ENCODE results near the gene SRCIN1. TPM values are rescaled to one million over a fixed set of nuclear protein-coding genes. Genes with fewer than 3 reads are reported as not detected.

SRCIN1 gene
- total RNA-seq, 1 experiment from 2014 or later, result 0.80 TPM

DNA sequence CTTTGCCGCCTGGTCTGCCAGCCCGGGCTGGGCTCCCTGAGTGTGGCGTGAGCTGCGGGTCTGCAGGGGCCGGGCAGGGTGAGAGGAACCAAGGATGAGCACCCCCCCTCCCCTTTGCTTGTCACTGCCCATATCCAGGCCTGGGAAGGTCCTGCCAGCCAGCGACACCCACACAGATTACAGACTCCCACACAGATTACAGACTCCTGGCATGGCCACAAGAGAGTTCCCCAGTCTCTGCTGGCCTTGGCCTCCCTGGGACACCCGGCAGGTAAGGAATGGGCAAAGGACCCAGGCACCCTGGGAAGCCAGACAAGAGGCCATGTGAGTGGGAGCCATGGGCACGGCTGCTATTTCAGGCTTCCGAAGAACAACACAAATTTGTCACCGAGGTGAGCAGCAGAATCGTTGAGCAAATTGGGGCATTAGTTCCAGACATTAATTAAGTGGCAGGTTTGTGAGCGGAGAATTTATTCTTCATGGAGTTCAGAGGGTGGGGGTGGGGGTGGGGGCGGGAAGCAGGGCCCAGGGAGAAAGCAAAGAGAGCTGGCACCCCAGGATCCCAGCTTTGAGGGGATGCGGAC is 41.4 kb downstream of the SRCIN1 start:
- DNase-seq (ENCODE audit: low read depth), result no peak

DNA sequence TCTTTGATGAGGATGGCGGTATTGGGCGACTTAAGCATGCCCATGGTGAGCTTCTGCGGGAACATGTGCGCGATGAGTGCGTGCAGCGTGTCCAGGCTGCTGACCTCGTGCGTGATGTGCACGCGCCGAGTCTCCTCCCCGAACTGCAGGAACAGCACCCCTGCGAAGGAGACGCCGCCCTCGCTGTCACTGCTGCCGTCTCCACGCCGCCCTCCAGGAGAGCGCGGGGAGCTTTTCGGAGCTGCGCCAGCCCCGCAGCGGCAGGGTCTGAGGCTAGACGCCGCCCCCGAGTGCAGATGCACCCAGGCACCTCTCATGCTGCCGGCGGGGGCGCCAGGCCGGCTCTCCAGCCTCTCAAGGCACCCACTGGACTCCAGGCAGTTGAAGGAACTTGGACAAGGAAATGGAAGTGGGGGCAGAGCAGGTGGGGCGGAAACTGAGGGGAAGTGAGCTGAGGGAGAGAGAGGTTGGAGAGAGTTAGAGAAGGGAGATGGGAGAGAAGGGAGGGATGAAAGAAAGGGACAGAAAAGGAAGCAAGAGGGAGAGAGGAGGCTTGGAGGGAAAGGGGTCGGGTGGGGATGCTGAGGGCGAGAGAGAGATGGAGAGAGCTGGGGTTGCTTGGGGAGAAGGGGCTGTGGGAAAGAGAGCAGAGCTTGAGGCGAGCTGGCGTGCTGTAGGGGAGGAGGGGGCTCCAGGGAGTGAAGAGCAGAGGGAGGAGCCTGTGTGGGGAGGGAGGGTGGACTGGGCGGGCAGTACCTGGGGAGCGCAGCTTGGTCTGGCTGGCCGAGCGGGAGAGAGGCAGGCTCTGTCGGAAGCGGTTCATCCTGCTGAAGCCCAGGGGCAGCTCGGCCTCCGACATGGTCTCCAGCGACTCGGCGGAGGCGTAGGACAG is 42.1 kb downstream of the SRCIN1 start:
- DNase-seq (ENCODE audit: low read depth), result no peak

DNA sequence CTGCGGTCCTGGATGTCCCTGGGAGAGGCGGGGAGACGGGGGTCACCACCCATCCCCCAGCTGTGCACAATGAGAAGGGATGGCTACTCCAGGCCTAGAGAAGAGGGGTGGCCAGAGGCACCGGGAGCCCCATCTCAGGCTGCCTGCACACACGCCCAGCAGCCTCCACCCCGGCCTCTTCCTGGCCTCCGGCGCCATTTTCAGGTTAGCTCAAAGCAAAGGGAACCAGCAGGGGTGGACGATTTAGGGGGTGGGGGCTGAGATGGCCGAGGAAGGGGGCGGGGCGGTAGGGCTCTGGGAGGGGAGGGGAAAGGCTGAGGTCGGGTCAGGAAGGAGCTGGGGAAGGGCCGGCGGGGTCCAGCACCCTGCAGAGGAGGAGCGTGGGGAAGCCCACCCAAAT is 42.8 kb downstream of the SRCIN1 start:
- no peak for DNase-seq (ENCODE audit: low read depth)

DNA sequence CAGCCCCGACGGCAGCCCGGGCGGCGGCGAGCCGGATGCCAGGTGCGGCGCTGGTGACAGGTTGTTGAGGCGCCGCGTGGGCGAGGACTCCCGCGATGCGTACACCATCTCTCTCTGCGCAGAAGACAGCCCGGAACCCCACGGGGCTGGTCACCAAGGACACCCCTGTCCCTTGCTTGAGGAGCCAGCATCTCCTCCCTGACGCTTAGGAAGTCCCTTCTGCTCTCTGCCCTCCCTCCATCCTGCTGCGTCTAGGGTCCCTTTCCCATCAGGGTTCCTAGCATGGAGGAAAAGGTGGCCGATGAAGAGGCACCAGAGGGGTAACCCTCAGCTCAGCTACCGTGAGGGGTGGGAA is 43.6 kb downstream of the SRCIN1 start:
- no peak for DNase-seq (ENCODE audit: low read depth)

DNA sequence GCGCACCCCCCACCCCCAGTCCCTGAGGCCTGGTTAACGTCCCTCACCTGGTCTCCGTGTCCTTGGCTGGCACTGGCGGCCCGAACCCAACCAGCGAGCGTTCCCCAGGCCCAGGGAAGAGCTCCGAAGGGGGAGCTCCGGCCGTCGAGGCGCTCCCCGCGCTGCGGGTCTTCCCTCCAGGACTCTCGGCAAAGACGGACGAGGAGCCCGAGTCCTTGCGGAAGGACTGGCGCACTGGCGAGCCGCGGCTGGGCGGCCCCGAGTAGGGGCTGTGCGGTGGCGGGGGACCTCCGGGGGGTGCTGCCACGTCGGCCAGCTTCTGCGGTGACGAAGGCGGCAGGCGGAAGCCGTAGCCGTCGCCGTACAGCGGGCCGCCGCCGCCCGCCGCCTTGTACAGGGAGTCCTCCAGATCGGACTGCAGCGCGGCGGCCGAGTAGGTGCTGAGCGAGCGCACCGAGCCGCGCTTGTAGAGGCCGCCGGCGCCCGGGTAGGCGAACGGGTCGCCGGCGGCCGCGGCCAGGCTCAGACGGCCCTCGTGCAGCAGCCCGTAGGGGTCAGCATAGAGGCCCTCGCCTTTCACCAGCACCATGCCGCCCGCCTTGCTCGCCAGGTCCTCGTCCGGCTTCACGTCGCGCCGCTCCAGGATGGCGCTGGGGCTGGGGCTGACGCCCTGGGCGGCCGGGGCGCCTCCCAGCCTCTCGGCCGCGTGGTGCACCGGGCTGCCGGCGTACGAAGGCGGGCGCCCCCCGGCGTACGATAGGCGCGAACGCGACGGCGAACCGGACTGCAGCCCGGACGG is 44.1 kb downstream of the SRCIN1 start:
- DNase-seq (ENCODE audit: low read depth), result no peak

DNA sequence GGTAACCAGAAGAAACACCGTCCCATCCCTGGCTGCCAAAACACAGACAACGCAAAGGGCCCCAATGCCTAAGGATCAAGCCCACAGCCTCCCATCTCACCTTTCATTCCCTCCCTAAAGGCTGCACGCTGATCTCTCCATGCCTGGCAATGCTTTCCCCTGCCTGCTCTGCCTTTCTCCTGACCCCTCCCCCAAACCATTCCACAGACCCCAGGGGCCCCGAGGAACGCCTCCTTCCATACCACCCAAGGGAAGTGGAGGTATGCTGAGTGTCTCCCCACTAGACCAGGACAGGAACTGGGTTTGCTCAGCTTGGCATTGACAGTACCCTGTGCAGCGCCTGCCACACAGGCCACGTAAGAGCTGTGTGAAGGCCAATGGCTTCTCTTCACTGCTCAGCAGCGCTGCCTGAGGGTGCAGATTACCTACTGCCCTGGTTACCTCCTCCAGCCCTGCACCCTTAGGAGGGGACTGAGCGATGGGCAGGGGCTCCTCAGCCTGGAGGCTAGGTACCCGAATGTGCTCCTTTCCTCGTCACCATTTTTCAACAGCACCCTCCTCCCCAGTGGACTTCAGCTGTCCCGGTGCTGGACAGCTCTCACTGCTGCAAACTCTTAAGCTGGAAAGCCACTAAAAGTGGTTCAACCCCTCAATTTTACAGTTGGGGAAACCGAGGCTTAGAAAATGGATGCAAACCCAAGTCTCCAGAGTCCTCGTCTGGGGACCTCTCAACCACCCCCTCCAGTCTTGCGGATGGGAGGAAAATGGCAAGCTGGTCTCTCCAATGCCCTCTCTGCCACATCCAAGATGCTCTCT is 45.0 kb downstream of the SRCIN1 start:
- no peak for DNase-seq (ENCODE audit: low read depth)

DNA sequence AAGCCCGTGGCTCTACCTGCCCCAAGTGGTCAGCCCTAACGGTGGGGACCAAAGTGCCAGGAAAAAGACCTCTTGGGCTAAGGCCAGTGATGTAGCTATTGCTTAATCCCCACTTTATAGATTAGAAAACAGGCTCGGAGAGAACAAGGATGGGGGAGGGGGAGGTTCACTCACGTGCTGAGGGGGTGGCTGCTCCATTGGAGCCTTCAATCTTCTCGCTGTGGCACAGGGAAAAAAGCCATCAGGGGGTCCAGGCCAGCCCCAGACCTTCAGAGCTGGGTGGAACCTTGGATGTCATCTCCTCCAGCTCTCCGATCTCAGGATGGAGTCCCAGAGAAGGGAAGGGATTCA is 45.9 kb downstream of the SRCIN1 start:
- no peak for DNase-seq (ENCODE audit: low read depth)

DNA sequence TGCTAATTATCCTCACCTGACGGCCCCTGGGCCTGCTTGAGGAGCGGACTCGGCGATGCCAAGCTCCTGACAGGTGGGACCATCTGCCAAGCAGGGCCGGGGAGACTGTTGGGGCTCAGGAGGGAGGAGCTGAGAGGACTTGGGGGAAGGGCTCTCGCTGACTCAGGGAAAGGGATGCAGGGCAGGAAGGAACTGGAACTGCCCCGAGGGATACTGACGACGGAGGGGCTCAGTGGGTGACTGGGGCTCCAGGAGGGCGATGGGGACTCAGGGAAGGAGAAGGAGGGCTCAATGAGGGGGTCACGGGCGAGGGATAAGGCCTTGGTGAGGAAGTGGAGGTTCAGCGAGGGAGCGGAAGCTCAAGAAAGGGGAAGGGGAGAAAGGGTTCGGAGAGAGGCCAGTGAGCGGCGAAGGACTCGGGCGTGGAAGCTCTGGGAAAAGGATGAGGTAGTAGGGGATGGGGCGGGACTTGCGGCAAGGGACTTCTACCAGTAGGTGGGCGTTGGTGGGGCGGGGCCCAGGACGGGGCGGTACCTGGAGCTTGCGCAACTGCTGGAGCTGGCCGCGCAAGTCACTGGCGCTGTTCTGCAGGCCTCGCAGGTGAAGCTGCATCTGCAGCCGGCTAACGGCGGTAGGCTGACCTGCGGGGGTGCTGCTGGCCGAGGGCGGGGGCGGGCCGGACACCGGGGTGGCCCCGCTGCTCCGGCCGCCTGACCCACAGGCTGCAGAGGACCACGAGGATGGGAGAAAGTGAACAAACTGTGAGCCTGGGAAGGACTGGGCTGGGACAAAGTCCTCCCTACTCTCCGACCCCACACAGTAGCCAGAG is 46.5 kb downstream of the SRCIN1 start:
- DNase-seq (ENCODE audit: low read depth), result peak; percentile 94

DNA sequence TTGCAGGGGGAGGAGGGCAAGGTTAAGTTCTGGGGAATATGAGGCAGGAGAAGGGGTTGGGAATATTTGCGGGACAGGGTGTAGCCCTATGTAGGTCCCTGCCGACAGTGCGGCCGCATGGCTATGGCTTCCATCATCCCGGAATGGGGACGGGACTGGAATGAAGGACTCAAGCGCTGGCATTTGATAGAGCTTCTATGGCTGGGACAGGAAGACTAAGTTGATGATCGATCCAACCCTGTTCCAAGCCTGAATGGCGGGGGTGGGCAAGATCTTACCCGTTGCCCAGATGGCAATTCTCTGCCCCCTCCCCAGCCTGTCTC is 47.1 kb downstream of the SRCIN1 start:
- DNase-seq (ENCODE audit: low read depth), result peak; percentile 37

DNA sequence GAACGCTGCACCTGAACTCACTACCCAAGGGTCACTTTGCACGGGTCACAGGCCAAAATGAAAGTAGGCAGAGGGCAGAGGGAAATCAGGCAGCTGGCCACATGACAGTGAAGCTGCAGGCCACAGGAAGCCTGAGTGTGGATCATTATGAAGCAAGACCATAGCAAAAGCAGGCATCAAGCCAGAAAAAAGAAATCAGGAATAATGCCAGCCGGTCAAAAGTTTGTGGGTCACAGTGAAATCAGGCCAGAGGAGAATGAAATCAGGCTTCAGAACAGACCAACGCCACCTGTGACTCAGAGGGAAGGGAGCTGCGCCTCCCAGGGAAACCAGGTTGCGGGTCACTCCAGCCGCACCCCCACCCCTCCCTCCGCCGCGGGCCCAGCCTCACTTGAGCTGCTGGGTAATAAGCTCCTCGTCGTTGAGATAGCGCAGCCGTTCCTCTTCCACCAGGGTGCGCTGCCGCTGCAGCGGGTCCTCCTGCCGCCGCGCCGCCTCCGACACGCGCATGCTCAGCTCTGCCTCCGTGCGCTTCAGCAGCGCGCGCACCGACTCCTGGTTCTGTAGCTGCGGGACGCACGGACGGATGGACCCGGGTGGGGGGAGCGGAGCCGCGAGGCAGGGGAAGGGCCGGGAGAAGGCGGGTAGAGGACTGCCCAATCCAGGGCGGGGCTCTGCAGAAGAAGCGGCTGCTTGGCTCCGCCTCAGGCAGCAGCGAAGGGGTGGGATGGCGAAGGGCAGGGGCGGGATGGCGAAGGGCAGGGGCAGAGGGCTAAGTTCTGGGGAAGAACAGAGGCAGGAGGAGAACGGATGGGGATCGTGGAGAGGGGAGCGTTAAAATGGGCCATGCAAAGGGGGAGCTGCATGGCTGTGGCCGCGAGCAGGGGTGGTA is 47.7 kb downstream of the SRCIN1 start:
- peak; percentile 97 for DNase-seq (ENCODE audit: low read depth)

DNA sequence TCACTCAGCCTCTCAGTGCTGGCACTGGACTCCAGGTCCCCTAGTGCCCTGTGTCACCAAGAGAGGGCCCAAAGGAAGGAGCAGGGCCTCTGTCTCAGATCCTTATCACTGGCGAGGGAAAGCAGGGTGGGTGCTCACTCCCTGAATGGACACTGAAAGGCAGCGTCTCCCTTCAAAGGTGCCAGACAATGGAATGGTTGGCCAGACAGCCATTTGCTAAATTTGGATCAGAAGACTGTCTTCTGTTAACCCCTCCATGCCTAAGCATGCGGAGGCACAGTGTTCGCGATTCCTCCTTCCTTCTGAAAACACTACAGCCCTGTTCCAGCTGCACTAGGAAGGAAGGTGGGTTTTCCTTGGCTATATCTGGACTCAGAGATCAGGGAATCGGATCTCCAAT is 48.4 kb downstream of the SRCIN1 start:
- DNase-seq (ENCODE audit: low read depth), result no peak

DNA sequence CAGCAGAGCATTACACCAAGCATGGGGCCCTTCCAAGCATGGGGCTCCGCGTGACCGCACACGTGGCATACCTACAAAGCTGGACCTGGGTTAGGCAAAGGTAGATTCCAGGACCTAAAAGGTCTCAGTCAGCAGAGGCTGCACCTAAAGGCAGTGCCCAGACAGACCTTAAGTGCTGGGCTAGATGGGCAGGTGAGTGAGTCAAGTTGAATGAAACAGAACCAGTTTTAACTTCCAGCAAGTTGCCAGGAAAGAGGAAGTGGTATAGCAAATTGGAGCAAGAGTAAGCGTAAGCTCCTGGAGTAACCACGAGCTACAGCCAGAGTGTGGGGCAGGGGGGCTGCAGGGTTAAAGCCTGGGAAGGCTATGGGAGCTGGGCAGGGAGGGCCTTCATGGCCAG is 49.5 kb downstream of the SRCIN1 start:
- no peak for DNase-seq (ENCODE audit: low read depth)

DNA sequence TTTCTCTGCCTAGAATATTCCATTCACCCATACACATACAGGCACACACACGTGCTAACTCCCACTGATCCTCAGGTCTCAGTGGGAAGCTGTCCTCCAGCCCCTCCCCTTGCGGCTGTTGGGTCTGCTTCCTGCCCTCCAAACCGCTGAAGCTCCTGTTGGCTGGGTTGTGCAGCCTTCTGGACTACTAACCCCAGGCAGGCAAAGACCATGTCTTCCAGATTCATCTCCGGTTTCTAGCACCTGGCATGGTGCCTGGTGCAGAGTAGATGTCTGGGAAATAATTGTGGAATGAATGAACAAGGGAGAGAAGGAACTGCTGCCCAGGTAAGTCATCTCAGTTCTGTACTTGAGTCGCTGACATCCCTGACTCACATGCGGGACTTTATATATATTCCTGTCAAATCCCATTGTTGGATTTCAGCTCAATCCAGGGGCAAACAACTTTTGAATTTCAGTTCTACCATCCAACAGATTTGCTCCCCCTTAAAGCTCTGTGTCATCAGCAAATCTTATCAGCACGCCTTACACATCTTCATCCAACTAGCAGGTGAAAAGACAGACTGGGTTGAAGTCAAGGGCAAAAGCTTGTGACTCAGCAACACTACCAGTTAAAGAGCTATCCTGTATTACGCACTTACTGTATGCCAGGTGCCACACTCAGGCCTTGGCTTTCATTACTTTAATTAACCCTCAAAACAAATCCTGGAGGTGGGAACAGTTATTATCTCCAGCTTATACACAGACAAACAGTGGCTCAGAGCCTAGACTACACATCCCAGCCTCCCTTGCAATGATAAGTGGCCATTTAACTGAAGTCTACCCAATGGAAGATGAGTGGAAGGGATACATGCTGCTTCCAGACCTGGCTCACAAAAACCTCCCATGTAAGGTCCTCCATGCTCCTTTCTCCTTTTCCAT is 51.1 kb downstream of the SRCIN1 start:
- DNase-seq (ENCODE audit: low read depth), result peak; percentile 38

DNA sequence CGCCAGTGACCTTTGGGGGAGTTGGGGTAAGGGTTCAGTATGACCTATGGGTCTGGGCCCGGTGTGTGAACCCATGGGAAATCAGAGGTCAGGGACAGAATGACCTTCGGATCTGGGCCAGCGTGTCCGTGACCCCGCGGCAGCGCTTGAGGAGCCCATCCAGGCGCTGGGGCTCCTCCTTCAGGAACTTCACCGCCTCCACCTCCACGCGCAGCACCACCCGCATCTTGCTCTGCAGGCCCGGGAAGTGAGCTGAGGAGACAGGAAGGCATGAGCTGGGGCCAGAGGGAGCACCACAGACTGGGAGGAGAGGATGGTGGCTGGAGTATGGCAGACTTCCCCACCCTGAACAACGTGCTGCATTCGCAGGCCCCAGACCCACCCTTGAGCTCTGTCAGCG is 53.4 kb downstream of the SRCIN1 start:
- no peak for DNase-seq (ENCODE audit: low read depth)

DNA sequence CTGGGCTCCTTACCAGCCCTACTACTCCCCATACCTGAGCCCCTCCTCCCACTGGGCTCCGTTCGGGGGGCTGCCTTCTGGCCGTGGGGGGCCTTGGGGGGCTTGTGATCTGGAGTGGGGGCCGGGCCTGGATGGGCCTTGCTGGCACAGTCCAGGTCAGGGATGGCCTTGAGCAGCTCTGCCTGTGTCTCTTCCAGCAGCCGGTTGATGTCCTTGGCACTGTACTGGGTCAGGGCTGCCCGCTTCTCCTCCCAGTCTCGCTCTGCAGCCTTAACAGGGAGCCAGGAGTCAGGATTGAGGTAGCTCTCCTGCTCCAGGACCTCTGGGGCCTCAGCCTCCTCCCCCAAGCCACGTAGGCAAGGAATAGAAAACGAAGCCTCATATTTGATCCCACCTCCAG is 54.6 kb downstream of the SRCIN1 start:
- no peak for DNase-seq (ENCODE audit: low read depth)

DNA sequence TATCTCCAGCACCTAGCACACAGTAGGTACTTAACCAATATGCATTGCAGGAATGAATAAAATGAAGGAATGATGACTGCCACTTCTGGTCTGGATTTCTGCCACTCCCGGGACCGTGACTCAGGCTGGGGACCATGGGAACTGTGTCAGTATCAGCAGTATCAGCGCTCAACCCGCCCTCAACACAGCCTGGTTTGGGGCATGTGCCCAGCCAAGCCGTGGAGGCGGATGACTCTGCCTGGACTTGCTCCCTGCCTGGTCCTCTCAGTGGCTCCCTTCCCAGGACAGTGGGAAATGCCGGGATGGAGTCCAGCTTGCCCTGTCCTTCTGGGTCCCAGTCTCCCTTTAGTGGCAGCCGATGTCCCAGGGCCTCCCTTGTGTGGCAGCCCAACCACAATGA is 55.1 kb downstream of the SRCIN1 start:
- DNase-seq (ENCODE audit: low read depth), result peak; percentile 82

DNA sequence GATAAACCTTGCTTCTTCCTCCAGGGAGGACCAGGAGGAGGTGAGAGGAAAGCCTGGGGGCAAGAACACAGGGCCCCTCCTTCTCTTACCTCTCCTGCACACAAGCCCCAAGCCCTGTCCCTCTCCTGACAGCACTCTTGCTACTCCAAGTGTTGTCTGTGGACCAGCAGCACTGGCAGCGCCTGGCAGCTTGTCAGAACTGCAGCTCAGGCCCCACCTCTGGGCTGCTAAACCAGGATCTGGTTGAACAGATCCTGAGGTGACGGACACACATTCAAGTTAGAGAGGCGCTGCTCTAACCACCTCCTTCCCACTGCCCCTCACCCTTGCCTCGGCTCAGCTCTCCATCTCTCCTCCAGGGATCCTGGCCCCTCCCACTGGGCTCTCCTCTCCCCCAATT is 56.5 kb downstream of the SRCIN1 start:
- no peak for DNase-seq (ENCODE audit: low read depth)

DNA sequence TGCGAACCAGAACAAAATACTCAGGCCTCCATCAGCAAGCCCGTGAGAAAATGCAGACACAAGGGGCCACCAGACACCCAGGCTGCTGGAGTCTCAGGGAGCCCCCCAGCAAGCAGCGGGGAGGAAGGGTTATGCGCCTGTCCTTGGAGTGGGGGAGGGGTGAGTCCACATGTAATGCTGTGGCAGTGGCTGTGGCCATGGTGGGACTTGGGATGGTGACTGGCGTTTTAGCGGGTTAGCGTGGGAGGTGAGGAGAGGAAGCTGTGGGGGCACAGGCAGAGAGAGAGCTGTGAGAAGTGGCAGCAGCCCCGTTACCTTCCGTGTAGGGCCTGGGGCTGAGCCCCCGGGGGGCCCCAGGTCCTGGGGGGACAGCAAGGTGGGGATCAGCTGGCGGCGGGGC is 58.3 kb downstream of the SRCIN1 start:
- DNase-seq (ENCODE audit: low read depth), result no peak

DNA sequence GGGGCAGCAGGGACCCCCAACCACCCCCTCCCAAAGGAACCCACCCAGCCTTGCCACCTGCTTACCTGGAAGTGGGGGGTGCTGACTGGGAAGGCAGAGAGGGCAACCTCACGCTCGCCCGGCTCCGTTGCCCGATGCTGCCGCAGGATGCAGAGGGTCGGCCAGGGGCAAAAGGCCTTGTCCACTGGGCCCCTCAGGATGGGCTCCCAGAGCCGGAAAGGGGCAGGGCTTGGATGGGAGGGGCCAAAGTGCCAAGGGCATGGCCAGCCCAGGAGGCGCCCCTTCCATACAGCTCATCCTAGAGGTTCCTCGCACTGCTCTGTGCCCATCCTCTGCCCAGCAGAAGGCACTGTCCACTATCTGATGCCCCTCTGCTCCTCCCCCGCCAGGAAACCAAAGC is 59.4 kb downstream of the SRCIN1 start:
- no peak for DNase-seq (ENCODE audit: low read depth)
